HG02970 (cell line): Measurements from ENCODE around the gene PLAC8.
"Not testable (repeated sequence)": the region's sequence is repeated elsewhere in the genome, so short reads cannot be mapped to it uniquely, and the experiment has no call there.

Experiments
- ATAC-seq: cut with Tn5 transposase; IDR thresholded peaks from one replicate; pipeline ENCODE4 v1.9.1; 2021; ENCODE audit warnings: mild to moderate bottlenecking, moderate library complexity, moderate number of reproducible peaks; ENCODE audit not compliant: unreplicated experiment, low FRiP score

The PLAC8 gene

GRCh38 chr4:83074086-83074704 lies 40.3 kb downstream of the PLAC8 start:
- ATAC-seq: peak; percentile 64

DNA sequence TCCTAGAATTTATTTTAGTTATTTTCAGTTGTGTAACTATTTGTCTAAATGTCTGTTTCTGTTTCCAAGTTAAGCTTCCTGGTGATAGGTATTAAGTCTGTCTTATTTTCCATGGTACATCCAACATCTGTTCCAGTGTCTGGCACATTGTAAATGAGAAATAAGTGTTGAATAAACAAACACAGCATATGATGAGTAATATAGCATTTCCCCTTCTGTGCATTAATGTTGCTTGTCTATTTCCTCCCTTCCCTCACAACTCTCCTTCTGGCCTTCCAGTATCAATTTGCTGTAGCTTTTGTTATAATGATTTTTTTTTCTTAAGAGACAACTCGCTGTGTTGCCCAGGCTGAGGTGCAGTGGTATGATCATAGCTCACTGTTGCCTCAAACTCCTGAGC lies 43.4 kb downstream of the PLAC8 start:
- ATAC-seq: no peak

GRCh38 chr4:83067058-83067639 lies 47.4 kb downstream of the PLAC8 start:
- no peak for ATAC-seq

DNA sequence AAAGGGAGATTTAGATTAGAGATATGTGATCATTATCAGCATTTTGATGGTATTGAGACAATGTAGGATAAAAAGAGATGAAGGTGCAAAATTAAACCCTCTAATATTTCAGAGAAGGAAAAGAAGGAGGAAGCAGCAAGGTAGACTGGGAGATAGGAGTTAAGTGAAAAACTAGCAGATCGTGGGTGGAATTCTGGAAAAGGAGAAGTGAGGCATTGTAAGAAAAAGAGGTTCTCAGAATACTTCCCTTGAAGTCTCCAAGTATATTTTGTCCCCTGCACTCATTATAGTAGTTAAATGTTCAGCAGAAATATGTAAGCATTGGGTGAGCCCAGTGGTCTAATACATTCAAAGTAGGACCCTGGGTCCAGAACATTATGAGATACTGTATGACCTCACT lies 49.3 kb downstream of the PLAC8 start:
- no peak for ATAC-seq

DNA sequence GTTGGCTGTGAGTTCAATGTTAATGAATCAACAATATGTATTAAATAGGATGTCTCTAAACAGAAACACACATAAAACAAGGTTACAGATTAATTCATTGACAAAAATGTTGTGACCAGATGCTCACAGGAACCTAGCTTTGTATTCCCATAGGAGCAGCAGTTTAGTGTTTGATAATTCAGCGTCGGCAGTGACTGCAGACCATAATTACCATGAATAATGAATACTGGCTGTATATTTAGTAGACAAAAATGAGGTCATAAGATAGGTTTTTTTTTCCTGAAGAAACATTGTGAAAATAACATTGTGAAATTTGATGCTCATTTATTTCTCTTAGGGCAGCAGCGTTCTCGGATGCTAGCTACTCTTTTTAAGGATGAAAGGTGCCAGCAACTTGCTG lies 51.8 kb downstream of the PLAC8 start:
- no peak for ATAC-seq

DNA sequence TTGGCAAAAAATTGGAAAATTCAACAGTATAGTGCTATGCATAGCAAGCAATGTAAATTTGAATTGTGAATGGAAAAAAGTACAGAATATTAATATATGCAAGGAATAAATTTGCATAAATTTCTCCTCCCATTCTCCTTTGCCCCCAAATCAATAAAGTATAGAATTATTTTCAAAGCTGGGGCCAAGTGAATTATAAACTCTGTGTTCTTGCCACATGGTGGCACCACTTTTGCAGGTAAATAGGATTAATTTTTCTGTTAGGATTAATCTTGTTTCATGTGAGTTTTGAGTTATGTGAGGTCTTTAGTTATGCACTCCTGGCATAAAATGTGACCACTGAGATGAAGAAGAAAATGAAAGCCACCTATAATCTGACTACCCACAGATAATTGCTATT lies 59.6 kb downstream of the PLAC8 start:
- ATAC-seq: no peak

GRCh38 chr4:83048781-83049180 lies 65.7 kb downstream of the PLAC8 start:
- ATAC-seq: not testable (repeated sequence)

DNA sequence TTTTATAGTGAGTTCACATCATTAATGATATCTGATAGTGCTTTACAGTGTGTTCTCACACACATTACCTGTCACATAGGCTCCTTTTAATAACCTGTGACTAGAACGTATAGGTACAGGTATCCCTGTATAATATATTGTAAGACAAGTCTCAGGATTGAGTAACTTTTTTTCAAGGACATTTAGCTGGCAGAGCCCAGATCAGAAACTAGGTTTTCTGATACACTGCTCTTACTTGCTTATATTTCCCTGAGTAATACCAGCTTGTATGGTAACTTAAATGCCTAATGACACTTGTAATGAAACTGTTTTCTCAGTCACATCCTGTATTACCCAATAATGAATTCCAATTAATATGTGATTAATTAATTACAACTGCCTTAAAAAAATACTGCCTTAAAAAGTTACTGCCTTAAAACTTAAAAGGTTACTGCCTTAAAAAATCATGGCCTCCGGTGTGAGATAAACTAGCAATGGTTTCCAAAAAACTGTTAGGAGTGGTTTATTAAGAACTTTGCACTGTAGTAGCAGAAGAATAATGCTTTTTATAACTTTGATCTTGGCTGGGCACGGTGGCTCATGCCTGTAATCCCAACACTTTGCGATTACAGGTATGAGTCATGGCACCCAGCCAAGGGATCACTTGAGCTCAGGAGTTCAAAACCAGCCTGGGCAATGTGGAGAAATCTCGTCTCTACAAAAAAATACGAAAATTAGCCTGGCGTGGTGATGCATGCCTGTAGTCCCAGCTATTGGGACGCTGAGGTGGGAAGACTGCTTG lies 67.6 kb downstream of the PLAC8 start:
- ATAC-seq: no peak

DNA sequence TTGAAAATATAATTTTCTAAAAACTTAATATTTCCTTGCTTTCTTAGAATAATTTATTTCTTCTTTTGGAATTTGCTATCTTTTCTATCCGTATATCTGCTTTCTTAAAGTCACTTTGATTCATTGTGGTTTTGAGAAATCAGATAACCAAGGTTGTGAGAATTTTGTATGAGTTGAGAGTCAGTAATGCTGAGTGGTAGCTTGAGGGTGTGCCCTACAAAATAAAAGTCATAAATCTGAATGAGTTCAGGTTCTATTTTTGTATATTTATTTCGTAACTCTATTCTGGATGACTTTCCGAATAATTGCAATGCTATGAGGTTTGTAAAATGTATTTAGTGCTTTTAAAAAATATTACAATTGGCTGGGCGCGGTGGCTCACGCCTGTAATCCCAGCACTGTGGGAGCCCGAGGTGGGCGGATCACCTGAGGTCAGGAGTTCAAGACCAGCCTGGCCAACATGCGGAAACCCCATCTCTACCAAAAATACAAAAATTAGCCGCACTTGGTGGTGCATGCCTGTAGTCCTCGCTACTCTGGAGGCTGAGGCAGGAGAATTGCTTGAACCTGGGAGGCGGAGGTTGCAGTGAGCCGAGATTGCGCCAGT lies 70.6 kb downstream of the PLAC8 start:
- ATAC-seq: no peak

DNA sequence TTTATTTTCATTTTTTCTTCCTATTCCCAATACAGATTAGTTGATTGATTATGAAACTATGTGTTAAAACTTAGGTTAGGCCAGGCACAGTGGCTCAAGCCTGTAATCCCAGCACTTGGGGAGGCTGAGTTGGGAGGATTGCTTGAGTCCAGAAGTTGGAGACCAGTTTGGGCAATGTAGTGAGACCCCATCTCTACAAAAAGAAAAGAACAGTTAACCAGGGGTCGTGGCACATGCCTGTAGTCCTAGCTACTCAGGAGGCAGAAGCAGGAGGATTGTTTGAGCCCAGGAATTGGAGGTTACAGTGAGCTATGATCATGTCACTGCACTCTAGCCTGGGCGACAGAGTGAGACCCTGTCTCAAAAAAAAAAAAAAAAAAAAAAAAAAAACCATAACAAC lies 71.4 kb downstream of the PLAC8 start:
- not testable (repeated sequence) for ATAC-seq

- no peak for ATAC-seq
These were observed 74.3 kb downstream of the PLAC8 start for GRCh38 chr4:83040269-83040668.
